Hypothalamus (tissue), 51 donors: Measurements from ENCODE around the gene COX4I2.
"Not testable (repeated sequence)": the region's sequence is repeated elsewhere in the genome, so short reads cannot be mapped to it uniquely, and the experiment has no call there.

ENCODE experiments used
- DNase-seq, 51 donors: peaks; one replicate each; lab custom pipeline; 2025; lab: John Stamatoyannopoulos, UW

Gene COX4I2

GRCh38 chr20:31606804-31607639 is 30.7 kb upstream of the COX4I2 start:
- DNase-seq = peak in 10 of 51 donors; percentile 5 to 37 (median 12)

- no peak for DNase-seq
Measured at GRCh38 chr20:31607640-31608250, 30.0 kb upstream of the COX4I2 start.

GRCh38 chr20:31608251-31608945 is 29.3 kb upstream of the COX4I2 start:
- DNase-seq = peak in 31 of 51 donors; percentile 9 to 69 (median 35)

GRCh38 chr20:31612271-31612640 is 25.5 kb upstream of the COX4I2 start:
- DNase-seq = not testable (repeated sequence)

GRCh38 chr20:31615416-31615815 is 22.3 kb upstream of the COX4I2 start:
- DNase-seq = no peak

- DNase-seq = no peak
Measured at GRCh38 chr20:31617432-31618104, 20.1 kb upstream of the COX4I2 start.

GRCh38 chr20:31620246-31620645 is 17.5 kb upstream of the COX4I2 start:
- DNase-seq = no peak

GRCh38 chr20:31623123-31623505 is 14.6 kb upstream of the COX4I2 start:
- not testable (repeated sequence) for DNase-seq

- DNase-seq = not testable (repeated sequence)
Measured at GRCh38 chr20:31626534-31626933, 11.2 kb upstream of the COX4I2 start.

- not testable (repeated sequence) for DNase-seq
Measured at GRCh38 chr20:31628057-31628456, 9.7 kb upstream of the COX4I2 start.

GRCh38 chr20:31630187-31630790 is 7.4 kb upstream of the COX4I2 start:
- no peak for DNase-seq

- no peak for DNase-seq
Measured at GRCh38 chr20:31632548-31633338, 5.0 kb upstream of the COX4I2 start.

GRCh38 chr20:31633339-31633914 is 4.3 kb upstream of the COX4I2 start:
- DNase-seq = no peak

- no peak for DNase-seq
Measured at GRCh38 chr20:31638317-31638716, 605 bp downstream of the COX4I2 start.

GRCh38 chr20:31638816-31639215 is 1.1 kb downstream of the COX4I2 start:
- DNase-seq = no peak

- no peak for DNase-seq
Measured at GRCh38 chr20:31640259-31640658, 2.5 kb downstream of the COX4I2 start.

- no peak for DNase-seq
Measured at GRCh38 chr20:31641391-31641790, 3.7 kb downstream of the COX4I2 start.

- no peak for DNase-seq
Measured at GRCh38 chr20:31642837-31643236, 5.1 kb downstream of the COX4I2 start.

GRCh38 chr20:31643522-31643921 is 5.8 kb downstream of the COX4I2 start:
- no peak for DNase-seq
